Mesothelial cell of epicardium (in vitro differentiated cells): ENCODE data around the gene ZMYND15. TPM values are rescaled to one million over a fixed set of nuclear protein-coding genes. Genes with fewer than 3 reads are reported as not detected.
"Not testable (repeated sequence)": the region's sequence is repeated elsewhere in the genome, so short reads cannot be mapped to it uniquely, and the experiment has no call there.

Source experiments
- DNase-seq, 2 experiments: peaks; one replicate each; pipeline ENCODE4 v3.0.0; 2021; ENCODE audit warnings: low spot score in 2 of 2; ENCODE audit not compliant: unreplicated experiment in 2 of 2
- H3K27ac Mint-ChIP-seq: 2 replicates; pipeline ENCODE4 v1.8.0; 2021; ENCODE audit warnings: mixed read lengths
- H3K27me3 Mint-ChIP-seq: 2 replicates; pipeline ENCODE4 v1.8.0; 2021; ENCODE audit warnings: low read depth, mixed read lengths
- H3K36me3 Mint-ChIP-seq: 2 replicates; pipeline ENCODE4 v1.8.0; 2021; ENCODE audit warnings: mixed read lengths
- H3K4me1 Mint-ChIP-seq: 2 replicates; pipeline ENCODE4 v1.8.0; 2021; ENCODE audit warnings: mixed read lengths
- H3K4me3 Mint-ChIP-seq: 2 replicates; pipeline ENCODE4 v1.8.0; 2021; ENCODE audit warnings: mild to moderate bottlenecking, moderate library complexity, mixed read lengths
- H3K9me3 Mint-ChIP-seq: 2 replicates; pipeline ENCODE4 v1.8.0; 2021; ENCODE audit warnings: mixed read lengths
- total RNA-seq: library from RNA; stranded (reverse); gene quantifications from 3 replicates; pipeline ENCODE4 v1.2.1, GENCODE V29; 2021
- TF ChIP-seq, protein P1 (sequence below): fragments of 200-600 bp; sonication (generic); IDR thresholded peaks from one replicate; pipeline ENCODE4 v1.5.0; 2021; ENCODE audit warnings: antibody characterized with exemption; ENCODE audit not compliant: unreplicated experiment

Gene ZMYND15, protein sequence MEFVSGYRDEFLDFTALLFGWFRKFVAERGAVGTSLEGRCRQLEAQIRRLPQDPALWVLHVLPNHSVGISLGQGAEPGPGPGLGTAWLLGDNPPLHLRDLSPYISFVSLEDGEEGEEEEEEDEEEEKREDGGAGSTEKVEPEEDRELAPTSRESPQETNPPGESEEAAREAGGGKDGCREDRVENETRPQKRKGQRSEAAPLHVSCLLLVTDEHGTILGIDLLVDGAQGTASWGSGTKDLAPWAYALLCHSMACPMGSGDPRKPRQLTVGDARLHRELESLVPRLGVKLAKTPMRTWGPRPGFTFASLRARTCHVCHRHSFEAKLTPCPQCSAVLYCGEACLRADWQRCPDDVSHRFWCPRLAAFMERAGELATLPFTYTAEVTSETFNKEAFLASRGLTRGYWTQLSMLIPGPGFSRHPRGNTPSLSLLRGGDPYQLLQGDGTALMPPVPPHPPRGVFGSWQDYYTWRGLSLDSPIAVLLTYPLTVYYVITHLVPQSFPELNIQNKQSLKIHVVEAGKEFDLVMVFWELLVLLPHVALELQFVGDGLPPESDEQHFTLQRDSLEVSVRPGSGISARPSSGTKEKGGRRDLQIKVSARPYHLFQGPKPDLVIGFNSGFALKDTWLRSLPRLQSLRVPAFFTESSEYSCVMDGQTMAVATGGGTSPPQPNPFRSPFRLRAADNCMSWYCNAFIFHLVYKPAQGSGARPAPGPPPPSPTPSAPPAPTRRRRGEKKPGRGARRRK
- total RNA-seq: 0.78 to 0.93 TPM (median 0.81 TPM) in 3 replicates

DNA sequence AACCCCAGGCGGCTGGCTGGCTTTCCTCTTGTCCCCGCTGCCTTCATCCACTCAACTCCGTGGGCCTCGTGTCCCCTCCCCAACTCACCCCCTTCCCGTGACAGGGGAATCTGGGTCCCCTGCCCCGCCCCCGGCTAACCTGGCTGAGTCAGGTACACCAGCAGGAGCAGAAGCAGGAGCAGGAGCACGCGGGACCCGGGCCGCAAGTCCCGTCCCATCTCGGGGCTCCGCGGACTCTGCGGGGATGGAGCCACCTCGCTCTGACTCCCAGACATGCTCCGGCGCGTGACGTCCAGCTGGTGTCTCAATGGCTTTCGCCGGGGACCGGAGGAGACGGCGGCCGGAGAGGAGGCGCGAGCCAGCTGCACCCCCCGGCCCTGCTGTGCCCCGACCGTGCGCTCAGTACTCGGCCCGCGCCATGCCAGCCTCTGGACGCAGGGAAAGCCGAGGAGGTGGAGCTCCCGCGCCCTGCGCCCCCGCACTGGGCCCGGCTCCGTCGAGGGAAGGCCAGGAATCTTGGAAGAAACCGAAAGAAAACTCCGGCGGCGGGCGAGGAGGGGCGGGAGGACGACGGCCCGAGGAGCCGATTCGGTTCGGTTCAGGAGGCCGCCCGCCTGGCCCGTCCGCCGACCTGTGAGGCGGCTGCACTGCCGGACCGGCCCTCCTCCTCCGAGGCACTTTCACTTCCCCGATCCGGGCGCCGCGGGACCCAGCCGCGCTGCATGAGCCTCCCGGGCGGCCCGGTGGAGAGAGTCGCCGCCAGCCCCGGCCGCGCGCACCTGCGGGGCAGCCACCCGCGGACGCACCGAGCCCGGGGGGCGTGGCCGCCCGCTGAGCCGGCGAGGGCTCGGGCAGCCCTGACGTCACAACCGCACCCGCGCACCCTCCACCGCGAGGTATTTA, at the start of gene ZMYND15, which contains the start of gene CXCL16:
Gene ZMYND15 (plus strand): TSS at position 712 of the 903 bp plus-strand sequence. CDS start 716 bp downstream, outside the sequence.
Gene CXCL16 (minus strand): TSS at position 807 of the 903 bp plus-strand sequence. CDS start 589 bp downstream, at position 218.
- Mint-ChIP-seq H3K4me3 (peak within 1 kb of the TSS; percentile 72), H3K4me1 (peaks cover 16% of the 10 kb centered on the region), H3K9me3 (no peaks in the 10 kb centered on the region), H3K36me3 (no peaks in the 10 kb centered on the region), H3K27me3 (peaks cover 85% of the 10 kb centered on the region), H3K27ac (peak within 1 kb of the TSS; percentile 92)
- DNase-seq: peak; percentile 46 to 68
- TF ChIP-seq, protein P1, sequence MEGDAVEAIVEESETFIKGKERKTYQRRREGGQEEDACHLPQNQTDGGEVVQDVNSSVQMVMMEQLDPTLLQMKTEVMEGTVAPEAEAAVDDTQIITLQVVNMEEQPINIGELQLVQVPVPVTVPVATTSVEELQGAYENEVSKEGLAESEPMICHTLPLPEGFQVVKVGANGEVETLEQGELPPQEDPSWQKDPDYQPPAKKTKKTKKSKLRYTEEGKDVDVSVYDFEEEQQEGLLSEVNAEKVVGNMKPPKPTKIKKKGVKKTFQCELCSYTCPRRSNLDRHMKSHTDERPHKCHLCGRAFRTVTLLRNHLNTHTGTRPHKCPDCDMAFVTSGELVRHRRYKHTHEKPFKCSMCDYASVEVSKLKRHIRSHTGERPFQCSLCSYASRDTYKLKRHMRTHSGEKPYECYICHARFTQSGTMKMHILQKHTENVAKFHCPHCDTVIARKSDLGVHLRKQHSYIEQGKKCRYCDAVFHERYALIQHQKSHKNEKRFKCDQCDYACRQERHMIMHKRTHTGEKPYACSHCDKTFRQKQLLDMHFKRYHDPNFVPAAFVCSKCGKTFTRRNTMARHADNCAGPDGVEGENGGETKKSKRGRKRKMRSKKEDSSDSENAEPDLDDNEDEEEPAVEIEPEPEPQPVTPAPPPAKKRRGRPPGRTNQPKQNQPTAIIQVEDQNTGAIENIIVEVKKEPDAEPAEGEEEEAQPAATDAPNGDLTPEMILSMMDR: no peak

DNA sequence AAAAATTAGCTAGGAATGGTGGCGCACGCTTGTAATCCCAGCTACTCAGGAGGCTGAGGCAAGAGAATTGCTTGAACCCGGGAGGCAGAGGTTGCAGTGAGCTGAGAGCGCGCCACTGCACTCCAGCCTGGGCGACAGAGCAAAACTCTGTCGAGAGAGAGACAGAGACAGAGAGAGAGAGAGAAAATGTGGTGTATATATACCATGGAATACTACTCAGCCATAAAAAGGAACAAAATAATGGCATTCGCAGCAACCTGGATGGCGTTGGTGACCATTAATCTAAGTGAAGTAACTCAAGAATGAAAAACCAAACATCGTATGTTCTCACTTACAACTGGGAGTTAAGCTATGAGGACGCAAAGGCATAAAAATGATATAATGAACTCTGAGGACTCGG, 49.8 kb upstream of the ZMYND15 start:
- peaks cover 52% of the 10 kb centered on the region for H3K36me3 Mint-ChIP-seq
- not testable (repeated sequence) for H3K4me3 Mint-ChIP-seq, H3K27me3 Mint-ChIP-seq

DNA sequence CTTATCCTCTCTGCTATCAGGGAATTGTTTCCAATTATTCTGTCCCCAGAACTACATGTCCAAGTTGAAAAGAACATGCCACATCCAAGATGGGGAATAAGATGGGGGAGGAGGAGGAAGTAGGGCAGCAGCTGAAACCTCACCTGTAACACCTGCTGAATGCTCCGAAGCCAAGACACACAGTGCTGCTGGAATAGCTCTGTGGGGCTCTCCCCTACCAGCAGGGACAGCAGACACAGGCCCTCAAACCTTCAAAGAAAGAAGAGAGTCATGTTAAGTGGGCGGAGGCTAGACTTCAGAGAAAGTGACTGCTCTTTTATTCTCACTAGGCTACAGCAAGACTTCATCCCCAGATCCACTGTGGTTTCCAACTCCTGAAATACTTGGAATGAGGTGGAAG, 48.9 kb upstream of the ZMYND15 start:
- Mint-ChIP-seq H3K27me3 (no peaks in the 10 kb centered on the region), H3K9me3 (peaks cover 14% of the 10 kb centered on the region), H3K4me1 (peaks cover 5% of the 10 kb centered on the region), H3K27ac (no peak overlapping the region), H3K4me3 (no peak overlapping the region), H3K36me3 (peaks cover 47% of the 10 kb centered on the region)
- DNase-seq: no peak
- TF ChIP-seq, protein P1: no peak

More for the DNA sequence above, 49.8 kb upstream of the ZMYND15 start:
- not testable (repeated sequence) for DNase-seq, H3K4me1 Mint-ChIP-seq, H3K27ac Mint-ChIP-seq
- peaks cover 14% of the 10 kb centered on the region for H3K9me3 Mint-ChIP-seq

DNA sequence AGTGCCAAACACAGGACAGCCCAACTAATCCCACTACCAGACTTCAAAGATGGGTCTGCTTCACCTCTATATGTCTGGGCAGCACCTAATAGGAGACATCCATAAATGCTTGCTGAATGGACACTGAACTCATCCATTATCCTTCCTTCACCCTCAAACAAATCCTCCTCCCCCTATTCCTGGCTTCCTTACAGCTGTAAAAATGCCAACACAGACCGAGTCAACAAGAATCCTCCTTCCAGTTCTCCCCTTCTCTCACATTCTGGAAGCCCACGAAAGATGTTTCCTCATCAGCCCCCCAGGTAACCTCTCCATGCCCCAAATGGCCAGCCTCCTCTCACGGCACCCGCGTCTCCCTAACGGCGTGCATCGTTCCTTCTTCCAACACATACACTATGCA, 47.9 kb upstream of the ZMYND15 start:
- TF ChIP-seq, protein P1: no peak
- Mint-ChIP-seq H3K27ac (peak overlapping the region; percentile 48), H3K4me1 (peaks cover 5% of the 10 kb centered on the region), H3K9me3 (peaks cover 14% of the 10 kb centered on the region), H3K36me3 (peaks cover 46% of the 10 kb centered on the region), H3K4me3 (no peak overlapping the region), H3K27me3 (no peaks in the 10 kb centered on the region)
- no peak for DNase-seq

DNA sequence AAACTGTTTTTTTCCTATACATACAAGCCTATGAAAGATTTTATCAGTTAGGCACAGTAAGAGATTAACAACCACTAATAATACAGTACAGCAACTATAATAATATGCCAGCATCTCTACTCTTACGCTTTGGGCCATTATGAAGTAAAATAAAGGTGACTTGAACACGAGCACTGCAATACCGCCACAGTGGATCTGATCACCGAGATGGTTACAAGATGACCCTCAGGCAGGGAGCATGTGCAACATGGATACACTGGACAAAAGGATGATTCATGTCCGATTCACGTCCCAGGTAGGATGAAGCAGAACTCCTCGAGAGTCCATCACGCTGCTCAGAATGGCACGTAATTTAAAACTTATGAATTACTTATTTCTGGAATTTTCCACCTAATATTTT, 46.2 kb upstream of the ZMYND15 start:
- TF ChIP-seq, protein P1: no peak
- Mint-ChIP-seq H3K4me3 (no peak overlapping the region), H3K9me3 (peaks cover 11% of the 10 kb centered on the region), H3K4me1 (peaks cover 5% of the 10 kb centered on the region), H3K27me3 (no peaks in the 10 kb centered on the region), H3K27ac (no peak overlapping the region), H3K36me3 (peaks cover 38% of the 10 kb centered on the region)
- no peak for DNase-seq
